DMS153 treated with DMSO at 0.1 percent for 48 hours (cell line): ENCODE measurements around the gene CBL.
"Not testable (repeated sequence)": the region's sequence is repeated elsewhere in the genome, so short reads cannot be mapped to it uniquely, and the experiment has no call there.

Source experiments
- DNase-seq: peaks from one replicate; lab custom pipeline; 2025; ENCODE audit not compliant: unreplicated experiment; lab: John Stamatoyannopoulos, UW

The CBL gene

DNA sequence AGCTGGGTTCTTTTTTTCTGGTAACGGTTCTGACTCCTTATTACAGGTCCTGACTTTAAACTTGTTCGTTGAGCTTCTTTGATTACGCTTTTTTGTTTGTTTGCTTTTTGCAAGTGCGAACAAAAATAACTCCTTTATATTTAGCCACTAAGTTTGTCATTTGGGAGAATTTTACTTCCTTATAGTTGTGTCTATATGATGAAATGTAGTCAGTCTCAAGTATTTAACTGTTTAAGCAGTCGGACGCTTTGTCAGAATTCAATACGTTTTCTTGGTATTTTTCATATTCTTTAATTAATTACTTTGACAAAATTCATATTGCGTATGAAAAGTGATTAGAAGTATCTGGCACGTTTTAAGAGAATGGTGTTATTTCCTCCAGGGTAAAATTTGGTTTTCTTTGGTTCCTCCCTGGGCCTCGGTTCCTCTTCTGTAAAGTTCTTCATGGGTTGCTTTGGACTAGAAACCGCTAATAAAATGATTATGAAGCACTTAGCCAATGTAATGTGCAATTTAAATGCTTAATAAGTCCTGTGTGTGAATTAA is 1.3 kb downstream of the CBL start:
- no peak for DNase-seq

DNA sequence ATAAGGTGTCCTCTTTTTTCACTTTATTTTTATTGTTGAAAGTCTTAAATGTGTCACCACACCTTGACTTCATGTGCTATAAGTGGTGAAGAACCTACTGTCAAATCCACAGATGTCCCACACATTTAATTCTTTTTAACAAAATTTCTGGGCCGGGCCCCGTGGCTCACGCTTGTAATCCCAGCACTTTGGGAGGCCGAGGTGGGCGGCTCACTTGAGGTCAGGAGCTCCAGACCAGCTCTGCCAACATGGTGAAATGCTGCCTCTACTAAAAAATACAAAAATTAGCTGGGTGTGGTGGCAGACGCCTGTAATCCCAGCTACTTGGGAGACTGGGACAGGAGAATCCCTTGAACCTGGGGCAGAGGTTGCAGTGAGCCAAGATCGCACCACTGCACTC is 3.0 kb downstream of the CBL start:
- no peak for DNase-seq

DNA sequence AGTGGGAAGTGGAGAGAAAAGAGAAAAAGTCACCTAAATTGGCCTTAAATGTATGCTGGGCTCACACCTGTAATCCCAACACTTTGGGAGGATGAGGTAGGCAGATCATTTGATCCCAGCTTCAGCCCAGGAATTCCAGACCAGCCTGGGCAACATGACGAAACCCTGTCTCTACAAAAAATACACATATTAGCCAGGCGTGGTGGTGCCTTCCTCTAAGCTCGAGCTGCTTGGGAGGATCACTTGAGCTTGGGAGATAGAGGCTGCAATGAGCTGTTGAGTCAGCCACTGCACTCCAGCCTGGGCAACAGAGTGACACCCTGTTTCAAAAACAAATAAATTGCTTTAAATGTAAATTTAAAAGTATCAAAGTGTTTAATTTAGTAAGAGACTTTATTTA is 3.9 kb downstream of the CBL start:
- DNase-seq, result no peak

DNA sequence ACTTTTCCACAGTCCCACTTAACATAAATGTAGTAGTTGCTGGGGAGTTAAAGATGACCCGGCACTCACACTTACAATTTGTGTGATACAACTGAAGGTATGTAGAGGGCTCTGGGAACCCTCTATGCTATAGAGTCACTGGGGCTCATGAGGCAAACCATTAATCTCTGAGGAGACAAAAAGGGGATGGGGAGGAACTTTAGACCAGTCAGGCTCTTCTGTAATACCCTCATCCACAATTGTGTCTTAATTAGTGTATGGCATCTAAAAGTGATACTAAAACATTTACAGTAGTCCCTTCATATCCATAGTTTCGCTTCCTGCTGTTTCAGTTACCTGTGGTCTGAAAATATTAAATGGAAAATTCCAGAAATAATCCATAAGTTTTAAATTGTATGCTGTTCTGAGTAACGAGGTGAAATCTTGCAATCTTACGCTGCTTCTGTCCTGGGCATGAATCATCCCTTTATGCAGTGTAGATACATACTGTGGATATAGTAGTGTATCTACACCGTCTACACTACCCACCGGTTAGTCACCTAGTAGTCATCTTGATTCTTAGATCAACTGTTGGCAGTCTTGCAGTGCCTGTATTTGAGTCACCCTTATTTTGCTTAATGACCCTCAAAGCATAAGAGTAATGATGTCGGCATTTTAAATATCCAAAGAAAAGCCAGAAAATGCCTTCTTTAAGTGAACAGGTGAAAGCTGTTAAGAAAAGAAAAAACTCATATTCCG is 12.2 kb downstream of the CBL start:
- no peak for DNase-seq

DNA sequence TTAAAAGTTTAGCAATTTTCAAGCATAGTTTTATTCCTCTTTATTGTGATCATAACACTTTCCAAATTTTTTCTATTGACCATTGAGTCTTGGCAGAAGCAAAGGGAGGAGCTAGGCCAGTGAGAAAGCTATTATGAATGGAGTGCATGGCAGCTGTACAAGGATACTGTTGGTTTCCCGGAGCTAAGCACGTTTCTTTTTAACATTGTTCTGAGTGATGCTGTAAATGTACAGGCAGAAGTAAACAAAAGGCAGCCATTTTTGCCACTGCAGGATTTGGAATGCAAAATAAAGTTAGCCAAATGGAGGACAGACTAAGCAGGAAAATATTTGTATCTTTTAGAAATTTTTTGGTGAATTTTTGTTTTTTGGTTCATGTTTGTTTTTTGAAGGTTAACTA is 16.2 kb downstream of the CBL start:
- DNase-seq, result peak; percentile 25

DNA sequence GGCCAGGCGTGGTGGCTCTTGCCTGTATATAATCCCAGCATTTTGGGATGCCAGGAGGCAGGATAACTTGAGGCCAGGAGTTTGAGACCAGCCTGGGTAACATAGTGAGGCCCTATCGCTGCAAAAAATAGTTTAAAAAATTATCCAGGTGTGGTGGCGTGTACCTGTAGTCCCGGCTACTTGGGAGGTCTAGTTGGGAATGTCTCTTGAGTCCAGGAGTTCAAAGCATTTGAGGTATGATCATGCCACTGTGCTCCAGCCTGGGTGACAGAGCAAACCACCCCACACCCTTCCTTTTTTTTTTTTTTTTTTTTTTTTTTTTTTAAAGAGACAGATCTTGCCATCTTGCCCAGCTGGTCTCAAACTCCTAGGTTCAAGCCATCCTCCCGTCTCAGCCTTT is 16.8 kb downstream of the CBL start:
- no peak for DNase-seq

DNA sequence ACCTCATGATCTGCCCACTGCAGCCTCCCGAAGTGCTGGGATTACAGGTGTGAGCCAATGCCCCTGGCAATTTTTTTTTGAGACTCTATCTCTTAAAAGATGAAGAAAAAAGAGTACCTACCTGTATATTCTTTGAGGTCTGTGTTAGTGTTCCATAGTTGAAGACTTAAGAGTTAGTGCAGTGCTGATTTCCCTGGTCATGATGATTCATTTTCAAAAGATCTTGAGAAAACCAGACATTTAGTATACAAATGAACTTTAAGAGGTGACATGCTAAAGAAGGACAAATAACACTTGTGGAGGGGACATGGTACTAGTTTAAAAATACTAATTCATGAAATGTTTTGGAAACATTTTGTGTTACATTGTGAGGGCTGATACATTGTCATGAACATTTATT is 17.7 kb downstream of the CBL start:
- DNase-seq, result no peak

DNA sequence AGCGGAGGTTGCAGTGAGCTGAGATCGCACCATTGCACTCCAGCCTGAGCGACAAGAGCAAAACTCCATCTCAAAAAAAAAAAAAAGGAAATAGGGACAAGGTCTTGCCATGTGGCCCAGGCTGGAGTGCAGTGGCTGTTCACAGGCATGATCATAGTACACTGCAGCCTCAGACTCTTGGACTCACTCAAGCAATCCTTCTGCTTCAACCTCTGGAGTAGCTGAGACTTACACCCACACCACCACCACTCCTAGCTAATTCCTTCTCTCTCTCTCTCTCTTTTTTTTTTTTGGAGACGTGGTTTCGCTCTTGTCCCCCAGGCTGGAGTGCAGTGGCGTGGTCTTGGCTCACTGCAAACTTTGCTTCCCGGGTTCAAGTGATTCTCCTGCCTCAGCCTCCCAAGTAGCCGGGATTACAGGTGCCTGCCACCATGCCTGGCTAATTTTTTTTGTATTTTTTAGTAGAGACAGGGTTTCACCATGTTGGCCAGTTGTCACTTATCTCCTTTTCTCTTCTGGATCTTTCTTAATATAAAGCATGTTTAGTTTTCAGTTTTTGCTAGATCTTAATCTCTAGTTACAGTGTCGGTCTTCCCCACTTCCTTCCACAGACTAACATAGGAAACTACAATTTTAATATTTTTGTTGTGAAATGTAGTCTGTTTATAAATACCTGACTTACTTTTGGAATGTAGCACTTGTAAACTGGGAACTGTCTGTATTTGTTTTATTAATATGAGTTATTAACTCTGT is 22.6 kb downstream of the CBL start:
- DNase-seq, result not testable (repeated sequence)

DNA sequence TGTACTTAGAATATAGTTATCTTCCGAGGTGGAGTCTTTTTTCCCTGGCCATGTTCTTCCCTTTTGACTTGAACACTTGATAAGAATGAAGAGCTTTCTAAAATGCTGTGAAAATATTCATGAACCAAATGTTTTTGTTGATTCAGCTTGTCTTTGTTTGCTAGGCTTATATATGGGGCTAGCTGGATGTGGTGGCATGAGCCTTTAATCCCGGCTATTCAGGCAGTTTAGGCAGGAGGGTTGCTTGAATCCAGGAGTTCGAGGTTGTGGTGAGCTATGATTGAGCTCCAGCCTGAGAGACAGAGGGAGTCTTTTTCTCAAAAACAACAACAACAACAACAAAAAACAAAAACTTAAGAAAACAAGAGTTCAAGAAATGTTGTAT is 23.1 kb downstream of the CBL start:
- DNase-seq, result no peak

DNA sequence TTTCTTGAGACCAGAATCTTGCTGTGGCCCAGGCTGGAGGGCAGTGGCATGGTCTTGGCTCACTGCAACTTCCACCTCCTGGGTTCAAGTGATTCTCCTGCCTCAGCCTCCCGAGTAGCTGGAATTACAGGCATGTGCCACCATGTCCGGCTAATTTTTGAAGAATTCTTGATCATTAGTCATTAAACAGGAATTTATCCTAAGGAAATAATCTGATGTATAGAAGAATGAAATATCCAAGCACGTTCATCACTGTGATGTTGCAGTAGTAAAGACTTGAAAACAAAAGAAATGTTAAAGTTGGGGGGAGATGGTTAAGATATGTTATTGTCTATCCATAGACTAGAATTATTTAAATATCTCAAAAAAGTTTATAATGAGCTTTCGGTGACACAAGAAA is 23.6 kb downstream of the CBL start:
- DNase-seq, result no peak

DNA sequence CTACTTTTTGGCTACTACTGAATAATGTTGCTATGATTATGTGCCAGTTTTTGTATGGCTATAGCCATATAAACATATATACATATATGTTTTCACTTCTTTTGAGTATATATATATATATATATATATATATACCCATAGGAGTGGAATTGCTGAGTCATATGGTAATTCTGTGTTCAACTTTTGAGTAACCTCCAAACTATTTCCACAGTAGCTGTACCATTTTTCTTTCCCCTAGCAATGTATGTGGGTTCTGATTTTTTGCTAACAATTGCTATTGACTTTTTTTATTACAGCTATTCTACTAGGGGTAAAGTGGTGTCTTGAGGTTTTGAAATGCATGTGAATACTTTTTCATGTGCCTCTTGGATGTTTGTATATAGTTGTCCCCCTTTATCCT is 30.4 kb downstream of the CBL start:
- no peak for DNase-seq

DNA sequence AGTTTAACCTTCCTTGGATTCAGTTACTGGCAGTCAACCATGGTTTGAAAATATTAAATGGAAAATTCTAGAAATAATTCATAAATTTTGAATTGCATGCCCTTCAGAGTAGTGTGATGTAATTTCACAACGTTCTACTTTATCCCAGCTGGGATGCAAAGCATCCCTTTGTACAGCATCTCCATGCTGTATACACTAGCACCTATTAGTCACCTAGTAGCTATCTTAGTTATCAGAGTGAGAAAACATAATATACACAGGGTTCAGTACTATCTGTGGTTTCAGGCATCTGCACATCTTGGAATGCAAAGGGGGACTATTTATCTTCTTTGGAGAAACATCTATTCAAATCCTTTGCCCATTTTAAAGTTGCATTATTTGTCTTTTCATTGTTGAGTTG is 30.8 kb downstream of the CBL start:
- no peak for DNase-seq

DNA sequence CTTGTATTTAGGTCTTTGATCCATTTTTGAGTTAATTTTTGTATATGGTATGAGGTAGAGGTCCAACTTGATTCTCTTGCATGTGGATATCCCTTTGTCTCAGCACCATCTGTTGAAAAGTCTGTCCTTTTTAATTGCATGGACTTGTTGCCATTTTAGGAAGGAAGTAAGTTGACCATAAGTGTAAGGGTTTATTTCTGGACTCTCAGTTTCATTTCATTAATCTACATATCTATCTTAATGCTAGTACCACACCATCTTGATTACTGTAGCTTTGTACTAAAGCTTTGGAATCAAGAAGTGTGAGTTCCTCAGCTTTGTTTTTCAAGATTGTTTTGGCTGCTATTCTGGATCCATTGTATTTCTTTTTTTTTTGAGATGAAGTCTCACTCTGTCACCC is 31.4 kb downstream of the CBL start:
- no peak for DNase-seq

DNA sequence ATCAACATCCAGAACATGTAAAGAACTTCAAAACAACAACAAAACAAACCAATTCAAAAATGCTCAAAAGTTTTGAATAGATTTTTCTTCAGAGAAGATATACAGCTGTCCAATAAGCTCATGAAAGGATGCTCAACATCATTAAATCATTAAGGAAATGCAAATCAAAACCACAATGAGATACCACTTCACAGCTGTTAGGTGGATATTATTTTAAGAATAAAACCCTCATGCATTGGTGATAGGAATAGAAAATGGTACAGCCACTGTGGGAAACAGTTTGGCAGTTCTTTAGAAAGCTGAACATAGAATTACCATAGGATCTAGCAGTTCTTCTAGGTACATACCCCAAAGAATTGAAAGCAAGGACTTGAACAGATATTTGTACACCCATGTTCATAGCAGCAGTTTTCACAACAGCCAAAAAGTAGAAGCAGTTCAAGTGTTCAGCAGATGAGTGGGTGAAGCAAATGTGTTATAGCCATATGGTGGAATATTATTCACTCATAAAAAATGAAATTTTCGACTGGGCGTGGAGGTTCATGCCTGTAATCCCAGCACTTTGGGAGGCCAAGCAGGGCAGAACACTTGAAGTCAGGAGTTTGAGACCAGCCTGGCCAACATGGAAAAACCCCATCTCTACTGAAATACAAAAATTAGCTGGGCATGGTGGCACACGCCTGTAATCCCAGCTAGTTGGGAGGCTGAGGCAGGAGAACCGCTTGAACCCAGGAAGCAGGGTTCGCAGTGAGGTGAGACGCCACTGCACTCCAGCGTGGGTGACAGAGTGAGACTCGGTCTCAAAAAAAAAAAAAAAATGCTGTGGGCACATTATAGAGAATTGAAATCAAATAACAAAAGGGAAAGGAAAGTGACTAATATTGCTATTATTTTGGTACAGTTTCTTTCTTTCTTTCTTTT is 42.9 kb downstream of the CBL start:
- no peak for DNase-seq

DNA sequence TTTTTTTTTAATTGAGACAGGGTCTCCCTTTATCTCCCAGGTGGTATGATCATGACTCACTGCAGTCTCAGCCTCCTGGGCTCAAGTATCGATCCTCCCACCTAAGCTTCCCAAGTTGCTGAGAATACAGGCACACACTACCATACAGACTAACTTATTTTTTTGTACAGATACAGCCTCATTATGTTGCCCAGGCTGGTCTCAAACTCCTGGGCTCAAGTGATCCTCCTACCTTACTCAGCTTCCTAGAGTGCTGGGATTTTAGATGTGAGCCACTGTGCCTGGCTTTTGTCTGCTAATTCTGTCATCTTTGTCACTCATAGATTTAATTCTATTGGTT is 43.5 kb downstream of the CBL start:
- DNase-seq, result no peak

DNA sequence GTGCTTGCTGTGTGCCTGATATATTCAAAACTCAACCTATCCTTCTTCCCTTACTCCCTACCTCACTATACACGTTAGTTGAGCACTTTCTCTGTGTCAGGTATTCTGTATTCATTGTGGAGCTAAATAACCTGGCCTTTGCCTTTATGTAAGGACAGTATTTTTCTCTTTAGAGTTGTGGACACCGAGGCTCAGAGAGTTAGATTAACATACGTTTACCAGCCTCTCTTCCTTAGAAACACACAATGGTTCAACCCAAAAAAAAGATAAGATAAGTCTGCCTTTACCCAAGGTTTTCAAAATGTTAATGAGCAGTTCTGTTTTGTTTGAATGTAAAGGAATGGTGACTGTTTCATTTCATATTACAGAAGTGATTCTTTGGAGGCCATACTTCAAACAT is 45.0 kb downstream of the CBL start:
- DNase-seq, result no peak

DNA sequence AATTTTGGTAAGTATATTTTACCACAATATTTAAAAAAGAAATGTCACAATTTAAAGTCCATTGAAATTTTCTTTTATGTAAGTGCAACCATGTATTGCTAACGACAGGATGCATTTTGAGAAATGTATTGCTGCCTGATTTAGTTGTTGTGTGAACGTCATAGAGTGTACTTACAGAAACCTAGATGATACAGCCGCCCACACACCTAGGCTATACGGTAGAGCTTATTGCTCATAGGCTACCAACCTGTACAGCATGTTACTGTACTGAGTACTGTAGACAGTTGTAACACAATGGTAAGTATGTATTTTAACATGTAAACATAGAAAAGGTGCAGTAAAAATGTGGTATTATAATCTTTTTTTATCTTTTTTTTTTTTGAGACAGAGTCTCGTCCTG is 48.1 kb downstream of the CBL start:
- no peak for DNase-seq

DNA sequence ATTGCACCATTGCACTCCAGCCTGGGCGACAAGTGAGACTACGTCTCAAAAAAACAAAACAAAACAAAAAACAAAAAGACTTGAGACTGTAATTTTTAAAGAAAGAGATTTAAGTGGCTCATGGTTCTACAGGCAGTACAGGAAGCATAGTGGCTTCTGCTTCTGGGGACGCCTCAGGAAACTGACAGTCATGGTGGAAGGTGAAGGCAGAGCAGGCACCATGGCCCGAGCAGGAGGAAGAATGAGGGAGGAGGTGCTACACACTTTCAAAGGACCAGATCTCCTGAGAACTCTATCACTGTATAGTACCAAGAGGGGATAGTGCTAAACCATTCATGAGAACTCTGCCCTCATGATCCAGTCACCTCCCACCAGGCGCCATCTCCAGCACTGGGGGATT is 52.0 kb downstream of the CBL start:
- DNase-seq, result no peak

DNA sequence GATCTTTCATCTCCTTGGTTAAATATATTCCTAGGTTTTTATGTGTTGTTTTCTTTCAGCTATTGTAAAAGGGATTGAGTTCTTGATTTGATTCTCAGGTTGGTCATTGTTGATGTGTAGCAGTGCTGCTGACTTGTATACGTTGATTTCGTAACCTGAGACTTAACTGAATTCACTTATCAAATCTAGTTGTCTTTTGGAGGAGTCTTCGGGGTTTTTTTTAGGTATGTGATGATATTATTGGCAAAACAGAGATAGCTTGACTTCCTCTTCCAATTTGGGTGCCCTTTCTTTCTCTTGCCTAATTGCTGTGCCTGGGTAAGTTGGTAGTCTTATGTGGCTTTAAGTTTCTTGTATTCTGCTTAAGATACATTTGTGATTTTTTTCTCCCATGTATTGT is 52.8 kb downstream of the CBL start:
- no peak for DNase-seq

DNA sequence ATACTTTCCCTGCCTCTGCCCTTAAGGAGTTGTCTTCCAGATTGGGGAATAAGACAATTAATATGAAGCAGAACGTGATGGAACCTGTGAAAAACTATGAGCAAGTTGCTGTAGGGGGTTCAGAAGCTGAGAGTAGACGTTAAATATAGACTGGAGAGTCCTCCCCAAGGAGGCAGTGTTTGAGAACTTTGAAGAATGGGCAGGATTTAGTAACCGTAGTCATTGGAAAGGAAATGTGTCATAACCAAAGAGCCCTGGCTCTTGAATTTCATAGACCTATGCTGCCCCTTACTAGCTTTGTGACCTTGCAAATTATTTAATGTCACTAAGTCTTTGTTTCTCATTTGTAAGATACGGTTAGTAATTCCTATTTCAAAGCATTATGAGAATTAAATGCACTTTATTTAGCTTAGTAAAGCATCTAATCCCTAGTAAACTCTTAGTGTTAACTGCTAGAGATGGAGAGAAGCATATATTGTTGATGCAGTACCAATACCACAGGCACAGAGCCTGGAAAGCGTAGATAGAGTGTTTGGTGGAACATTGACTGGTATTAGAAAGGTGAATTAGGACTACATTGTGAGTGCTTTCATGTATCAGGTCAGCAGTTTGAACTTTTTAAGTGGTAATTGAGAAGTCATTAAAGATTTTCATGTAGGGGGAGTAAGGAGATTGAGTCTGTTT is 56.7 kb downstream of the CBL start:
- DNase-seq, result no peak

DNA sequence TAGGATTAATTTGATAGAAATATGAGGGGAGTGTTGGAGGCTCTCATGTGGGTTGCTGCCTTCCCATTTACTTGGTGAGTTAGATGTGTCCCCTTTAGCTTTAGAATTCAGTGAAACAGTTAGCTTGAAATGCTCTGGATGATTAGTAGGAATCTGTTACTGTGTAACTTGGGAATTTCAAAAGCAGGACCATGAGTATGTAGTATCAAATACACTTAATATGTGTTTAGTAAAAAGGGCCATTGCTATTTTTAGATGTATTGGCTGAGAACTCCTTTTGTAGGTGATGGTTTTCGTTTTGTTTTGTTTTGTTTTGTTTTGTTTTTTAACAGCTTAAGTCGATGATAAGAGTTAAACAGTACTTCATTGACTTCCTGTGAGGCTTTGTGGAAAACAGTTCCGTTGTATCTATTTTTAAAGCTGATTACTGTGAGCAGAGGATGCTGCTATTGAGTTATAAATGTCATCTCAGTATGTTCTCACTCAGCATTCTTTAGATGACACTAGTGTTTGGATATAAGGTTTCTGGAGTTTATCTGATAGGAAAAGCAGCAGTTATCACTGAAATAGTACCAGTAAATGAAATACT is 57.3 kb downstream of the CBL start:
- DNase-seq, result no peak
